Liver (tissue), 9 donors: ENCODE results near the gene ABAT. TPM values are rescaled to one million over a fixed set of nuclear protein-coding genes. Genes with fewer than 3 reads are reported as not detected.

Experiments used
- DNase-seq: peaks from one replicate; pipeline ENCODE4 v3.0.0-alpha.2; 2017; ENCODE audit warnings: low spot score
- H3K27ac ChIP-seq, 2 donors: one replicate each; pipeline ENCODE4 v1.7.0; 2013; ENCODE audit warnings: inconsistent platforms in 2 of 2, low read length in 2 of 2, control low read depth in 1 of 2, low read depth in 1 of 2, mild to moderate bottlenecking in 1 of 2
- H3K27me3 ChIP-seq, 4 donors: one replicate each; pipeline versions ENCODE4 v1.6.1 to v1.7.0; 2013; ENCODE audit warnings: low read length in 3 of 4, inconsistent platforms in 1 of 4, mild to moderate bottlenecking in 1 of 4, moderate library complexity in 1 of 4; ENCODE audit not compliant: control insufficient read depth in 4 of 4, insufficient read depth in 4 of 4
- H3K36me3 ChIP-seq, 4 donors: one replicate each; pipeline versions ENCODE4 v1.6.1 to v1.7.0; 2013; ENCODE audit warnings: low read length in 3 of 4, mild to moderate bottlenecking in 3 of 4, low read depth in 1 of 4, moderate library complexity in 1 of 4; ENCODE audit not compliant: control insufficient read depth in 4 of 4, insufficient read depth in 3 of 4
- H3K4me1 ChIP-seq, 4 donors: one replicate each; pipeline versions ENCODE4 v1.6.1 to v1.7.0; 2013; ENCODE audit warnings: low read length in 3 of 4, mild to moderate bottlenecking in 3 of 4, moderate library complexity in 1 of 4; ENCODE audit not compliant: control insufficient read depth in 4 of 4, insufficient read depth in 4 of 4
- H3K4me3 ChIP-seq, 3 donors: one replicate each; pipeline versions ENCODE4 v1.6.1 to v1.7.0; 2013; ENCODE audit warnings: low read length in 3 of 3, control low read depth in 1 of 3, low read depth in 1 of 3, mild to moderate bottlenecking in 1 of 3
- H3K9ac ChIP-seq, 2 donors: one replicate each; pipeline ENCODE4 v1.7.0; 2013; ENCODE audit warnings: low read length in 2 of 2, mild to moderate bottlenecking in 2 of 2, moderate library complexity in 2 of 2, control low read depth in 1 of 2, low read depth in 1 of 2
- H3K9me3 ChIP-seq, 4 donors: one replicate each; pipeline versions ENCODE4 v1.6.1 to v1.7.0; 2013; ENCODE audit warnings: low read length in 3 of 4; ENCODE audit not compliant: control insufficient read depth in 4 of 4
- EGR1 ChIP-seq, 2 donors: IDR thresholded peaks; 2 replicates each; pipeline ENCODE4 v1.6.1; 2016 to 2018; ENCODE audit warnings: antibody characterized with exemption in 2 of 2, low read depth in 2 of 2
- FOXA1 ChIP-seq: IDR thresholded peaks from 2 replicates; pipeline ENCODE4 v1.6.1; 2016; ENCODE audit warnings: antibody characterized with exemption
- FOXA2 ChIP-seq: IDR thresholded peaks from 2 replicates; pipeline ENCODE4 v1.6.1; 2016; ENCODE audit warnings: antibody characterized with exemption
- GABPA ChIP-seq, 2 donors: IDR thresholded peaks in 1 of 2; conservative IDR thresholded peaks in 1 of 2; 2 replicates each; pipeline ENCODE4 v1.6.1; 2016; ENCODE audit warnings: antibody characterized with exemption in 2 of 2, mild to moderate bottlenecking in 1 of 2, moderate library complexity in 1 of 2
- HNF4A ChIP-seq, 2 donors: conservative IDR thresholded peaks; 2 replicates each; pipeline ENCODE4 v1.6.1; 2016; ENCODE audit warnings: antibody characterized with exemption in 2 of 2, mild to moderate bottlenecking in 2 of 2
- JUND ChIP-seq, 2 donors: IDR thresholded peaks; 2 replicates each; pipeline ENCODE4 v1.6.1; 2016; ENCODE audit warnings: antibody characterized with exemption in 2 of 2
- MAX ChIP-seq: IDR thresholded peaks from 2 replicates; pipeline ENCODE4 v1.6.1; 2016; ENCODE audit warnings: antibody characterized with exemption
- NR2F2 ChIP-seq: IDR thresholded peaks from 2 replicates; pipeline ENCODE4 v1.6.1; 2016; ENCODE audit warnings: antibody characterized with exemption
- RAD21 ChIP-seq, 2 donors: IDR thresholded peaks; 2 replicates each; pipeline ENCODE4 v1.6.1; 2016; ENCODE audit warnings: antibody characterized with exemption in 2 of 2, mild to moderate bottlenecking in 2 of 2
- REST ChIP-seq: IDR thresholded peaks from 2 replicates; pipeline ENCODE4 v1.6.1; 2016; ENCODE audit warnings: antibody characterized with exemption, mild to moderate bottlenecking
- RXRA ChIP-seq, 2 donors: IDR thresholded peaks; 2 replicates each; pipeline ENCODE4 v1.6.1; 2017 to 2018; ENCODE audit warnings: antibody characterized with exemption in 2 of 2, mild to moderate bottlenecking in 1 of 2
- SP1 ChIP-seq: IDR thresholded peaks from 2 replicates; pipeline ENCODE4 v1.6.1; 2018; ENCODE audit warnings: antibody characterized with exemption, mild to moderate bottlenecking
- TAF1 ChIP-seq: conservative IDR thresholded peaks from 2 replicates; pipeline ENCODE4 v1.6.1; 2016; ENCODE audit warnings: antibody characterized with exemption, mild to moderate bottlenecking
- YY1 ChIP-seq: IDR thresholded peaks from 2 replicates; pipeline ENCODE4 v1.6.1; 2016; ENCODE audit warnings: antibody characterized with exemption, mild to moderate bottlenecking
- WGBS: extraction: QIAGEN DNeasy Blood & Tissue Kit; methylation state at CpG from one replicate; pipeline ENCODE4 v1.1.7; 2013; 5-methylcytosine and 5-hydroxymethylcytosine counted together
- polyA plus RNA-seq, 2 donors: library from polyadenylated mRNA; stranded (reverse) in 1 of 2; unstranded in 1 of 2; fragments of 200-250 nt in 1 of 2; fragments of >200 nt in 1 of 2; fragmentation: Nextera tagmentation in 1 of 2; extraction: Ambion mirVana in 1 of 2; gene quantifications; one replicate each; pipeline versions ENCODE4 v1.2.1 to v1.2.3, GENCODE V29; 2013 to 2015
- total RNA-seq, 2 donors: library from RNA; depleted of rRNA; stranded (reverse); fragments of >200 nt; gene quantifications; one replicate each; pipeline ENCODE4 v1.2.3, GENCODE V29; 2014
- TF ChIP-seq, protein P1 (sequence below): IDR thresholded peaks from 2 replicates; pipeline ENCODE4 v1.6.1; 2016; ENCODE audit warnings: antibody characterized with exemption
- TF ChIP-seq, protein P2 (sequence below): fragments of 150-350 bp; IDR thresholded peaks from 2 replicates; pipeline ENCODE4 v1.5.1; 2017; ENCODE audit warnings: improper control_type of control experiment, low read depth, low read length; ENCODE audit not compliant: missing input control
- TF ChIP-seq, protein P3 (sequence below): IDR thresholded peaks from 2 replicates; pipeline ENCODE4 v1.6.1; 2016; ENCODE audit warnings: antibody characterized with exemption
- donor health status: healthy.
- donor health status: healthy.
- donor health status: healthy.
- donor health status: healthy.
- donor health status: healthy.

Gene ABAT
- total and polyA plus RNA-seq, 4 donors = 52.4 to 205 (median 141) TPM

DNA sequence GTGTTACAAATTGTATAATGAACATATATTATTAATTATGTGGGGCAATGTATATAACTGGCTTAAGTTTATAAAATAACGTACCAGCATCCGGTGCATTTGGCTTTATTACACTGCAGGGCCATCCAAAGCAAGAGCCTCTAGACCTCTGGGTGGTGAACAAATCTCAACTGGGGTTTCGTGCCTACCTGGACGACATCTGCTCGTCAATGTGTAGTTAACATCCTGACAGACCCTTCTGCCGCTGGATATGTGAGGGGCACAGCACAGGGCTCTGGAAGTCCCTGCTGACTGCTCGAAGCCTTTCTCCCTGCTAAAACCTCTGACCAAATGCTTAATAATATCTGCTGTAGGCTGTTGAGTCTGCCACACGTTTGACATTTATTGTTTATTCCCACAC lies 120.7 kb downstream of the ABAT start:
- Histone ChIP-seq H3K4me1 (peaks cover 5 to 53% (median 33%) of the 10 kb centered on the region in 4 donors), H3K4me3 (no peak overlapping the region), H3K36me3 (no peaks in the 10 kb centered on the region), H3K9me3 (no peaks in the 10 kb centered on the region), H3K27me3 (no peaks in the 10 kb centered on the region), H3K9ac (no peak overlapping the region), H3K27ac (peak overlapping the region; percentile 13 to 30)
- 95% methylated on average over 8 of the region's 8 CpGs for WGBS
- TF ChIP-seq RAD21 (IDR thresholded peaks at IDR 0.05) (no peak), FOXA1 (no peak), TAF1 (no peak), YY1 (no peak), HNF4A (conservative IDR thresholded peaks at IDR 0.05) (no peak), REST (no peak), SP1 (no peak), GABPA (IDR thresholded peaks at IDR 0.05 in 1 of 2, conservative IDR thresholded peaks at IDR 0.05 in 1 of 2) (no peak), RXRA (IDR thresholded peaks at IDR 0.05) (no peak), MAX (no peak), FOXA2 (no peak), JUND (IDR thresholded peaks at IDR 0.05) (no peak), EGR1 (IDR thresholded peaks at IDR 0.05; ENCODE audit: low read depth in 2 of 2) (no peak), NR2F2 (no peak)
- TF ChIP-seq, protein P1, sequence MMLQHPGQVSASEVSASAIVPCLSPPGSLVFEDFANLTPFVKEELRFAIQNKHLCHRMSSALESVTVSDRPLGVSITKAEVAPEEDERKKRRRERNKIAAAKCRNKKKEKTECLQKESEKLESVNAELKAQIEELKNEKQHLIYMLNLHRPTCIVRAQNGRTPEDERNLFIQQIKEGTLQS = no peak
- TF ChIP-seq, protein P2, sequence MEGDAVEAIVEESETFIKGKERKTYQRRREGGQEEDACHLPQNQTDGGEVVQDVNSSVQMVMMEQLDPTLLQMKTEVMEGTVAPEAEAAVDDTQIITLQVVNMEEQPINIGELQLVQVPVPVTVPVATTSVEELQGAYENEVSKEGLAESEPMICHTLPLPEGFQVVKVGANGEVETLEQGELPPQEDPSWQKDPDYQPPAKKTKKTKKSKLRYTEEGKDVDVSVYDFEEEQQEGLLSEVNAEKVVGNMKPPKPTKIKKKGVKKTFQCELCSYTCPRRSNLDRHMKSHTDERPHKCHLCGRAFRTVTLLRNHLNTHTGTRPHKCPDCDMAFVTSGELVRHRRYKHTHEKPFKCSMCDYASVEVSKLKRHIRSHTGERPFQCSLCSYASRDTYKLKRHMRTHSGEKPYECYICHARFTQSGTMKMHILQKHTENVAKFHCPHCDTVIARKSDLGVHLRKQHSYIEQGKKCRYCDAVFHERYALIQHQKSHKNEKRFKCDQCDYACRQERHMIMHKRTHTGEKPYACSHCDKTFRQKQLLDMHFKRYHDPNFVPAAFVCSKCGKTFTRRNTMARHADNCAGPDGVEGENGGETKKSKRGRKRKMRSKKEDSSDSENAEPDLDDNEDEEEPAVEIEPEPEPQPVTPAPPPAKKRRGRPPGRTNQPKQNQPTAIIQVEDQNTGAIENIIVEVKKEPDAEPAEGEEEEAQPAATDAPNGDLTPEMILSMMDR = no peak
- TF ChIP-seq, protein P3, sequence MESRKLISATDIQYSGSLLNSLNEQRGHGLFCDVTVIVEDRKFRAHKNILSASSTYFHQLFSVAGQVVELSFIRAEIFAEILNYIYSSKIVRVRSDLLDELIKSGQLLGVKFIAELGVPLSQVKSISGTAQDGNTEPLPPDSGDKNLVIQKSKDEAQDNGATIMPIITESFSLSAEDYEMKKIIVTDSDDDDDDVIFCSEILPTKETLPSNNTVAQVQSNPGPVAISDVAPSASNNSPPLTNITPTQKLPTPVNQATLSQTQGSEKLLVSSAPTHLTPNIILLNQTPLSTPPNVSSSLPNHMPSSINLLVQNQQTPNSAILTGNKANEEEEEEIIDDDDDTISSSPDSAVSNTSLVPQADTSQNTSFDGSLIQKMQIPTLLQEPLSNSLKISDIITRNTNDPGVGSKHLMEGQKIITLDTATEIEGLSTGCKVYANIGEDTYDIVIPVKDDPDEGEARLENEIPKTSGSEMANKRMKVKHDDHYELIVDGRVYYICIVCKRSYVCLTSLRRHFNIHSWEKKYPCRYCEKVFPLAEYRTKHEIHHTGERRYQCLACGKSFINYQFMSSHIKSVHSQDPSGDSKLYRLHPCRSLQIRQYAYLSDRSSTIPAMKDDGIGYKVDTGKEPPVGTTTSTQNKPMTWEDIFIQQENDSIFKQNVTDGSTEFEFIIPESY = no peak
- no peak for DNase-seq
